Mesenteric fat pad (tissue), 1 donor: Measurements from ENCODE around the gene TBC1D14. TPM values are rescaled to one million over a fixed set of nuclear protein-coding genes. Genes with fewer than 3 reads are reported as not detected.
A peak's percentile ranks its signal among the peaks of the same experiment; 100 is the strongest.
"Not testable (repeated sequence)": the region's sequence is repeated elsewhere in the genome, so short reads cannot be mapped to it uniquely, and the experiment has no call there.

ENCODE experiments used
- DNase-seq: peaks from one replicate; pipeline ENCODE4 v3.0.0-alpha.2; 2020; ENCODE audit warnings: low spot score
- total RNA-seq: library from RNA; stranded (reverse); fragmentation: NEBNext Ultra II Directional; extraction: Animal tissue kit (Norgen Biotek cat#: 25700); gene quantifications from one replicate; pipeline ENCODE4 v1.2.1, GENCODE V29; 2021
- donor health status: DM: yes; HTN: yes; CAD: no.

Gene TBC1D14
- total RNA-seq, 1 donor from 2014 or later: 54.3 TPM

DNA sequence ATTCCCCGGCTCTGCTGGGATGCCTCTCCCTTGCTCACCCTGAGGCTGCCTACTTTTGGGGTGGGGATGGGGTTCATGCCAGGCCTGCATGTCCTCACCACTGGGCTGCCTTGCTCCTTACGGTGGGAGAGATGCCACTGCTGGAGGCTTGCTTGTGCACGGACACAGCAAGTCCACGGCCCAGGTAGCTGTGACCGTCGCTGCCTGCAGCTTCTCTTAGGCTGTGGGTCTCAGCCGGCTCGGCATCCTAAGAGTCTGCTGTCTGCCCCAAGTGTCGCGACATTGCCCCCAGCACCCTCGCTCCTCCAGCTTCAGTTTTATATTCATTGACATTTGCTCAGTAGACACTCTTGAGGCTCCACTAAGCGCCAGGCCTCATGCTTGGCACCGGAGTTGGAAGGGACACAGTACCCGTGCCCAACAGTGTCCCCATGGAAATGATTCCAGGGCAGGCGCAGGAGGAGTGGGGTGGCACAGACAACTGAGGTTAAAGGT, 58.3 kb downstream of the TBC1D14 start:
- DNase-seq: peak; percentile 59

DNA sequence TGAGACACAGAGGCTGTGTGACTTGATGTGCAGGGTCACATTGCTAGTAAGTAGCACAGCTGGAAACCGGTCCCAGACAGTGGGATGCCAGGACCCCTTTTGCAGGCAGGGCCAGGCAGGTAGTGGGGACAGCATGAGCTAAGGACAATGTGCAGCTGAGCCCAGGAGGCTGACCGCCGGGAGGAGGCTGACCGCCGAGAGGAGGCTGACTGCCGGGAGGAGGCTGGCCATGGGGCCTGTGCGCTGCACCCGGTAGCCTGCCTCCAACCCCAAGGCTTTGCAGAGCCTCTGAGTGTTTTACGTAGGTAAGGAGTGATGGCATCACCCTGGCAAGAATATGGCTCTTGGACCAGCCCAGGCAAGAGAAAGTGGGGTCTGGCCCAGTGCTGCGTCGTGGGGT, 58.9 kb downstream of the TBC1D14 start:
- DNase-seq: no peak

DNA sequence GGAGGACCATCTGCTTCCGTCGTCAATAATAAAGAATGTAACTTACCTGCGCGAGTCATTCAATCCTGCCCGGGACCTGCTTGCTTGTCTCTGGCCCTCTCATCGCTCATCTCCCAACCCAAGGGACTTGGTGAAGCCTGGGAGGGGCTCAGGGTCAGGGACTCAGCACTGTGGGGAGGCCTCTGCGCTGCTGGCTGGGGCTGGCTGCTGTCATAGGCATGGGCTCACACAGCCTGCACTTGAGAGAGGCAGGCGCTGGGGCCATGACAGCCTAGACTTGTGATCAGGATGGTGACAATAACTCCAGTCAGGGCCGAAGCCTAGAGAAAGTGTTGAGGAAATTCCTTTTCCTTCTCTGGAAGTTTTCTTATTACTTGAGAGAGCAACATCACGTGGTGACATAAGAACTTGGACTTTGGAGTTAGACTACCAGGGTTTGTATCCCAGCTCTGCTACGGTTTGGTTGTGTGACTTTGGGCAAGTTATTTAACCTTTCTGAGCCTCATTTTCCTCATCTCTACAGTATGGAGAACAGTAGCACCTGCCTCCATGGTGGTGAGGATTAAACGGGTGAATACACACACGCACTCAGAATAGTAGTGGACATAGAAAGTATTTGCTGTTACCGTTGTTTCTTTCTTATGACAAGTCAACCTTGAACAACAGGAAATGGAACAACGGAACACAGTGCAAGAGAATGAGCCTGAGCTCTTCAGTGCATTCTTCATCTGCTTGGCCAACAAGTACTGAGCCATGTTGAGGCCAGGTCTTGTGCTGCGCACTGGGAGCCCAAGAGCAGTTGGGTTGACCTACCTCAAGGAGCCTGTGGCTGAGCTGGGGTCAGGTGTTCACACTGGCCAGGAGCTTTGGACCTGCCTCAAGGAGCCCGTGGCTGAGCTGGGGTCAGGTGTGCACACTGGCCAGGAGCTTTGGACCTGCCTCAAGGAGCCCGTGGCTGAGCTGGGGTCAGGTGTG, 60.5 kb downstream of the TBC1D14 start:
- DNase-seq: no peak

DNA sequence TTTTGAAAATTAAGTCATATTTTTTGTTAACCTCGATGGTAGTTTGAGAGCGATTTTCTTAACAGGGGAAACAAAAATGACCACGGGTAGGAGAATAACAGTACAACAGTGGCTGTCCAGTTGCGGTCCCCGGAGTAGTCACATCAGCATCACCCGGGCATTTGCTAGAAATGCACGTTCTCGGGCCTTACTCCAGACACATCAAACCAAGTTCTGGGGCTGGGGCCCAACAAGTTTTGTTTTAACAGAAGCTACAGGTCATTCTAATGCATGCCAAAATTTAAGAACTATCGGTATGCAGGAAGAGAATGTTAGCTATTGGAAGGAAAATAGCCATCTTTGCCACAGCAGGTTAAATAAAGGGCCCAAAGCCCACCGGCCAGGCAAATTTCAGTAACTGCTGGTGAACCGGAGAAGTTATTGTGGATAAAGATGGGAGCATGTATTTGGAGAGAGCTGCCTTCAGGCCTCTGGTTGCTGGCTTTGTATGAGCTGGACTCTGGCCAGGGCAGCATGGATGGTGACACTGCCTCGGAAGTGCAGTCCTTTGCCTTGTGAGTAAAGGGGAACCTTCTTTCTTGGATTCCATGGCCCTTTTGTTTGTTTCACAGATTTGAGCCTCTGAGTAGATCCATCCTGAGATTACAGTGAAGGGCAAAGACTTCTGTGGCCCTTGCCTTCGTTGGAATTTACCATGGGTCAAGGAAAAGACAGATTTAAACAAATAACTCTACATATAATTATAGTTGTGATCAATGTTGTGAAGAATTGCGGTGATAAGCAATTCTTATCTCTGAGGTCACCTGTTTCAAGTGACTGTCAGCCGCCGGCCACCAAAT, 62.1 kb downstream of the TBC1D14 start:
- DNase-seq: no peak

DNA sequence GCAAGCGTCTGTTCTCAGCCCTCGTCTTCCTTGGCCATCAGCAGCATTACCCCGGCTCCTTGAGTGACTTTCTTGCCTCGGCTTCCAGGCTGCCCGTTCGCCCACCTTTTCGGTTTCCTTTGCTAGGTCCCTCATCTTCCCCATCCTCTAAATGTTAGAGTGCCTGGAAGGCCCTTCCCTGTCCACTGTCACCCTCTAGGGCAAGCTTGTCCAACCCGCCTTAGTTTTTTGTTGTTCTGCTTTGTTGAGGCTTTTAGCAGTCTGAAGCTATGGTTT, 62.7 kb downstream of the TBC1D14 start:
- no peak for DNase-seq

DNA sequence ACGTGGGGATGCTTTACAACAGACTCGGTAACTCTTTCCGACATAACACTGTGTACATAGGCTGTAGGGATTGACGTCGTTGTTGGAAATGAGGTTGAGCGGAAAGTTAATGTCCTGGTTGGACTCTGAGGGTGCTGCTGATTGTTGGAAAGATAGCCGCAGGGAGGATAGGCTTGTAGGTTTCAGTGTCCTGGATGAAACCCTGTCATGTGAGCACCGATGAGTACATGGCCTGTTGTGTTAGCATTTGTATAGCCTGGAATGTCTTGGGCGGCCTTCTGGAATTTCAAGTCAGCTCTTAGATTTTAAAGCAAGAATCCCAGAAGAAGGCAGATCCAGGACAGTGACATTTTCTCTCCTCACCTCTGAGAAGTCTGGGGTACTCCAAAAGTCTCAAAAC, 63.3 kb downstream of the TBC1D14 start:
- DNase-seq: no peak

DNA sequence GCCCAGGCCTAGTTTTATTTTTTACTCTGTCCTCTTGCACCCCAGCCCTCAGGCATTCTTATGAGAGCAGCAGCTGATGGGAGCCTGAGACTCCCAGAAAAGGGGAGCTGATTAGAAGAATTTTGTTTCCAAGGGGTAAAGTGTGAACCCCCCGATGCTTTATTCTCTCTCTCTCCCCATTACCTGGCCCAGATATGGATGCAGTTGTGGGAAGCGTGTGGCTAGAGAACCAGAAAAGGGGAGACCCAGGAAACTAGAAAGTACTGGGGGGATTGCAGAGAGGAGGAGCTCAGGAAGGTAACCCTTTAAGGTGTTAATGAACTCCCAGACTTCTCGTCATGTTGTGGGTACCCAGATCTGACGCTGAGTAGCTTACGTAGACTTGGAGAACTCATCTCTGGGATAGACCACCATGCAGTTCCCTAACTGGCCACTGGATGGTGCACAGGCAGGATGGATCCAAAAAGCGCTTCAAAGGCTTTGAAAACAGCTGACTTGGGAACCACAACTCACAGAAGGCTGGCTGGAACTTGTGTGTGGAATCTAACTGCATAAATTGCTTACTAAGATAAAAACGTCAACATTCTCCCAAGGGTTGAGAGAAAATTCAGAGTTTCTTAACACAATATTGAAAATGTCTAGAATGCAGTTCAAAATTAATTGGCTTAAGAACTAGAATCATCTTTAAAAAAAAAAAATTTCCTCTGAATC, 64.7 kb downstream of the TBC1D14 start:
- no peak for DNase-seq

DNA sequence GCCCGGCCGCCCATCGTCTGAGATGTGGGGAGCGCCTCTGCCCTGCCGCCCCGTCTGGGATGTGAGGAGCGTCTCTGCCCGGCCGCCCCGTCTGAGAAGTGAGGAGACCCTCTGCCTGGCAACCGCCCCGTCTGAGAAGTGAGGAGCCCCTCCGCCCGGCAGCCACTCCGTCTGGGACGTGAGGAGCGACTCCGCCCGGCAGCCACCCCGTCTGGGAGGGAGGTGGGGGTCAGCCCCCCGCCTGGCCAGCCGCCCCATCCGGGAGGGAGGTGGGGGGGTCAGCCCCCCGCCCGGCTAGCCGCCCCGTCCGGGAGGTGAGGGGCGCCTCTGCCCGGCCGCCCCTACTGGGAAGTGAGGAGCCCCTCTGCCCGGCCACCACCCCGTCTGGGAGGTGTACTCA, 68.2 kb downstream of the TBC1D14 start:
- DNase-seq: not testable (repeated sequence)

DNA sequence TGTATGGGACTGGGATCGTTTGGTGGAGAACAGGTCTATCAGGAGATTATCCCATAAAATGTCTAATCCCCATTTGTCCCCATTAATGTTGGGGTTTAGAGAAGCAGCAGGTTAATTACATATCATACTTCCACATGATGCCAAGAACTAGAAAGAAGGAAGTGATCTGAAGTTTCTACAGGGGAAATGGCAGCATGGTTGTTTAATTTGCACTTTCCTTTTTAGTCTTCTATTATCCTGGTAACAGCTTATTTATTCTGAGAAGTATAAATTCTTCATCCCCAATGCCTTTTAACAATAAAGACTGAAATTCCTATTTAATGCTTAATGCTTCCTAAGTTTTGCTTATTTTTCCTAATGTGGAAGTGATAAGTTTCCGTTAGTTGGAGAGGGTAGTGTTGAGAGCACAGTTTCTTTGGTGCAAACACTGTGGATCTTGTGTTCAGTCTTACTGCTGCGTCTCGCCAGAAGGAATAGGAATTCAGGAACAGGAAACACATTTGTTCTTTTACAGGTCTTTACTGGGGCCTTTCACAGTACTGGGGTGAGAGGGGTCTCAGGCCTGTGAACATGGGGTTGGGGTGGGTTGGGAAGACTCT, 74.0 kb downstream of the TBC1D14 start:
- no peak for DNase-seq

DNA sequence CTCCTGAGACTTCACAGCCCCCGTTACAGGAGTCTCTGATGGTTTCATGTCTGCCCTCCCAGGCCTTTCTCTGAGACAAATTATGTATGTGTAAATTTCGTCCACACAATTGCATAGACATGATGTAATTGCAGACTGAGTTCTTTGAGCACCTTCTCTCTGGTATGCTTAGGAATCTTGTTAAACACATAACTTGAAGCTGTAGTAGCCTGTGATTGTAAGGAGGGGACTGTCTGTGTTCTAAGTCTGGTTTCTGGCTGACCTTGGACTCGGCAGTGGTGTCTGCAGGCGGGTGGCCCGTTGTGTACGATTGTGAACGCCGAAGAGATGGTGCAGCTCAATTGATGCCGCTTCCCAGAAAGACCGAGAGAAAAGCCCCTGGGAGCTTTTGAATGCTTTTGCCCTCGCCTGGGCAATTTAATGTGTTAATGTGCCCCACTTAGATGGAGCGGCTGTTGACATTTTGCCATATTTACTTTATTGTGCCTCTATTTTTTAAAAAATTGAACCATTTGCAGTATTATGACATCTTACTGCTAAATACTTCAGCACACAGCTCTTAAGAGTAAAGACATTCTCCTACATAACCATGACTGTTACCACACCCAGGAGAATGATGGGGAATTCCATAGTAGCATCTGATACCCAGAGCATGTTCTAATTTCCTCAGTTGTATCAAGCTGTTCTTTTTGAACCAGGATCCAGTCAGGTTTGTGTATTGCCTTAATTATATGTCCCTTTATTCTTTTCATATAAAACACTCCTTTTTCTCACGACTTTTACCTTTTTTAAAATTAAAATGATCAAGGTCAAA, 75.2 kb downstream of the TBC1D14 start:
- DNase-seq: no peak

DNA sequence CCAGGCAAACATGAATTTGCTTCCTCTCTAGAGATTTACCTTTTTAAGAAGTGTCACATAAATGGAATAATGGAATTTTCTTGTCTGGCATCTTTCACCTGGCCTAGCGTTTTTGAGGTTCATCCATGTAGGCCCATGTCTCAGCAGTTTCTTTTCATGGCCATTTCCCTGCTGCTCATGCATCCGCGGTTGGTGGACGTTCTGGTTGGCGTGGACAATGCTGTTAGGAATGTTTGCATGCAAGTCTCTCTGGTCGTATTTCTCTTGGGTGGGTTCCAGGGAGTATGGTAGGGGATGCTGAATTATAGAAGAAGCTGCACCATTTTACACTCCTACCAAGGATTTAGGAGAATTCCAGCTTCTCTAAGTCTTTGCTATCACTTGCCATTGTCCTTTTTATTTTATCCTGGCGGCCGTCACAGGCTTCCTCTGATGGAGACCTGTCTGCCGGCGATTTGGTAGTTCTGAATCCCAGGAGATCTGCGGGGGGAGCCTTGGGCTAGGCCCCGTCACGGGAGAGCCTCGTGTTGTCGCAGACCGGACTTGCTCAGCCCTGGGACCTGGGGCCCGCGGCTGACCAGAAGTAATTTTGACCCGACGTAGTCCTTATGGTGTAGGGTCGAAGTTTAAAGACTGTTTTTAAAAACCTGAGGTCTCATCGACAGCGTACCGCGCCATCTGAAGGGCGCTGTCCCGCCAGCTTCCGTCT, 76.6 kb downstream of the TBC1D14 start:
- no peak for DNase-seq

DNA sequence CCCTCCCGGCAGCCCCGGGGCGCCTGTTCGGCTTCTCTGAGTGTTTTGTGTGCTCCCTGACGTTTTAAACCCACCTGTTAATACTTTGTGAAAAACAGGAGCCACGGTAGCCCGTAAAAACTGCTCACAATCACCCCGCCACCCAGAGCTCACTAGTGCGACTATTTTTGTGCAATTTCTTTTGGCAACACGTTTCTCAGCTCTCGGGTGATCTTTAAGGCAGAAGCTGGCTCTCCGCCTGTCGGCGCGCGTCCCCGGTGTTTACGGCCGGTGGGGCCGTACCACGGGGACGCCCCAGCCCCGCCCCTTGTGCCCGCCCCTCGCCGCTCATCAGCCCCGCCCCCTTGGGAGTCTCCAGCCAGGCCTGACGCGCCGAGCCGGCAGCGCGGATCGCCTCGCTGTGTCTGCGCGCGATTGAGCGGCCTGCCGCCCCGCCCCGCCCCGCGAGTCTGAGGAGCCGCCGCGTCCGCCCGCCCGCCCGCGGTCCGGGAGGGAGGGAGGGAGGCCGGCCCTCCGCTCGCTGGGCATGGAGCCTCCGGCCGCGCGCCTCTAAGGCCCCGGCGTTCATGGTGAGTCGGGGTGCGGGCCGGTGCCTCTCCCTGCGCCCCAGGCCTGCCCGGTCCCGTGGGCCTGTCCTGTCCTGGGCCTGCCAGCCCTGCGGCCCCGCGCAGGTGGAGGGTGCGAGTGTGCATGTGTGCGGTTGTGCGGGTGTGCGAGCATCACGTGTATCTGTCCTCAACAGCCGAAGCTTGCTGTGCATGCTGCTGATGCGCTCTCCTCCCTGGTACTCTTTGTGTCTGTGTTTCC, 77.4 kb downstream of the TBC1D14 start:
- peak; percentile 98 for DNase-seq

DNA sequence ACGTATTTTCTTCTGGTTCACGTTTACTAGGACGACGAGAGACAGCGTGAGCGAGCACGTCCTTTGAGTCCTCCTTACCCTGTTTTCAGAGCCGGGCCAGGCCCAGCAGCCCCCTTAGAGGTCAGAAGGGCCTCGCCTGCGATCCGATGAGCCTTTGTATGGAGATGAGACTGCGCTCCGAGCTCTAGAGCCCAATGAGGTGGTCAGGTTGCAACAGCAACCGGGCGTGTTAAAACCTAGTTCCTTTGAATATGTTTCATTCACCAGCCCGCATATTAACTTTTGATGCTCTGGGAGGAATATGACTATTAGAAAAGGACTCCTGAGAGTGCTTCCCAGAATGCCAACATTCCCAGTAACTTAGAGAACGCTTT, 77.9 kb downstream of the TBC1D14 start:
- no peak for DNase-seq

DNA sequence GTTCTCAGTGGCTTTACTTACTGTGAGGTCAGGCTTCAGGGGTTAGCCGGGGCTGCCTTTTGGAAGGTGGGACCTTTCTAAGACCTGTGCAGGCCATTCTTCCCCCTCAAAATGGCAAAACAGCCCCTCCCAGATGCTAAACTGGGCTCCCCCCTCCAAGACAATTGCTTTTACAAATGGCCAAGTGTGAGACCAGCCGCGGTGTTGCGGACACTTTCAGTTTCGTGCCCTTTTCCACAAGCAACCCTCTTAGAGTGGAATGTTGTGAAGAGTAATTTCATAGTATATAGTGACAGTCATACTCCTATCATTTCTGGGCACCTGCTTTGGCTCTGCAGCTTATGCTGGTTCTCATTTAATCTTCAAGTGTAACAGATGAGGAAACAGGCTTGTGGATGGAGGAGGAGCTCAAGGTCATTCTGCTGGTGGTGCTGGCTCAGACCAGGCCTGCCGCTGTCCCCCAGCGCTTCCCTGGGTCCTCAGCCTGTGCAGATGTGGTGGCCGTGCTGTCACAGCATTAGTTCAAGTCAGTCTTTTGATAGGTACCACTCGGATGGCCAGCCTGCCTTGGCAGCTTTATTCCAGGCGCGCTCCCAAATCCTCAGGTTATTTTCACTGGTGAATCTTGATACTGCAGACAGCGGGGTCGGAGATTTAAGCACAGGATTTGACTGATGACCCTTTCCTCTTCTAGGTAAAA, 78.5 kb downstream of the TBC1D14 start:
- DNase-seq: no peak

DNA sequence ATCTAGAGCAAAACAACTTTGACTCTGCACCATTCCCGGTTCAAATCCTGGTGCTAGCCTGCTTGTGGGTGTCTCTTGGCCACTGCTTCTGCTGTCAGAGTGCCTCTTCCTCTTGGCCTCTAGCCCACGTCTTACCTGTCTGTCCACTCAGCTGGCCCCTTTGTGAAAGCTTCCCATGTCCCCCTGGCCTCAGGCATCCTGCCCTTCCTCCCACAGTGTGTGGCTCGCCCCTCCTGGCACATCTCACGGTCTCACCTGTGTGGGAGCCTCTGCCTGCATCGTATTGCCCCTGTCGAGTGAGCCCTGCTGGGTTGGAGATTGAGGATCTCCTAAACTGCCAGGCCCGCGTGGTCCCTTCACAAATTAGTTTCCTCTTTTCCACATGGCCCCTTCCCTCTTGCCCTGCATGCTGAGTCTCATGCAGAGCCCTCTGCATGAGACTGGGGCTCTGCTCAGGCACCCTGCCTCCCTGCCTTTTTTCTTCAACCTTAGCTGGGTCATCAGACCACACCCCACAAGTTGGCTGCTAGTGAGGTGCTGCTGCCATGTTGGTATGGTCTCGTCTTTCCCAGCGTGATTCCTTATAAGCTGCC, 79.8 kb downstream of the TBC1D14 start:
- DNase-seq: no peak

DNA sequence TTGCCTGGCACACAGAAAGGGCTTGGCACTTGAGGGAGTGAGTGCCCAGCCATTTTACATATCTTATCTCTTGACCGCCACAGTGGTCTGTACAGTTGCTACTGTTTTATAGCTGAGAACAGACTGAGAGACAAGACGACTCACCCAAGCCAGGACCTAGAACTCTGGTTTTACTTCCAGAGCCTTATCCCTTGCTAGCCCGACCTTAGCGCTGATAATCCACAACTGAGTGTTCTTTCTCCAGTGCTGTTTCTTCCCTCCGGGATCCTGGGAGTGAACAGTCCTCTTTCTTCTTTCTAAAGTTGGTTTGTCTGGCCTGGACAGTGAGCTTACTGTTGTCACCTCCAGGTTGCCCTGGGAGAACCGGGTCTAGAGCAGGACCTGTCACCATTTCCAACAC, 81.0 kb downstream of the TBC1D14 start:
- DNase-seq: no peak

DNA sequence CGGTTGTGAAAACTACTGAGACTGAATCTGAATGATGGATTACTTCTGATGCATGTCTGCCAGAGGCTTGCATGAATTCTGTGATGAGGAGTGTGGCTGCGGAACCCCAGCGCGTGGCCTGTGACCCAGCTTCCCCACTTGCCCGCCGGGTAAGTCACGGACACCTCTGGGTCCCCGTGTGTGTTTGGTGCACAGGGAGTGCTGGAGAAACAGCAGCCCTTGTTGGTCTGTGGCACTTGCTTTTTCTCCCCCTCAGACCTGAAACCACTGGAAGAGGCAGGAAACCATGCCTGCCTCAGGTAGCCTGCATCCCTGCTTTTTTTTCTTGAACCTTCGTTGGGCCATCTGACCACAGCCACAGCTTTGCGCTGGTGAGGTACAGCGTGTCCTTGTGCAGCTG, 81.6 kb downstream of the TBC1D14 start:
- DNase-seq: no peak
